LHCN-M2 (cell line): ENCODE data around the gene MED12L. TPM values are rescaled to one million over a fixed set of nuclear protein-coding genes. Genes with fewer than 3 reads are reported as not detected.

Experiments
- DNase-seq: peaks from one replicate; pipeline ENCODE4 v3.0.0-alpha.2; 2012; ENCODE audit warnings: low read depth
- total RNA-seq: library from RNA; depleted of rRNA; stranded (reverse); fragments of >200 nt; gene quantifications from 2 replicates; pipeline ENCODE4 v1.2.3, GENCODE V29; 2014

MED12L gene
- total RNA-seq, 1 experiment from 2014 or later = not detected

DNA sequence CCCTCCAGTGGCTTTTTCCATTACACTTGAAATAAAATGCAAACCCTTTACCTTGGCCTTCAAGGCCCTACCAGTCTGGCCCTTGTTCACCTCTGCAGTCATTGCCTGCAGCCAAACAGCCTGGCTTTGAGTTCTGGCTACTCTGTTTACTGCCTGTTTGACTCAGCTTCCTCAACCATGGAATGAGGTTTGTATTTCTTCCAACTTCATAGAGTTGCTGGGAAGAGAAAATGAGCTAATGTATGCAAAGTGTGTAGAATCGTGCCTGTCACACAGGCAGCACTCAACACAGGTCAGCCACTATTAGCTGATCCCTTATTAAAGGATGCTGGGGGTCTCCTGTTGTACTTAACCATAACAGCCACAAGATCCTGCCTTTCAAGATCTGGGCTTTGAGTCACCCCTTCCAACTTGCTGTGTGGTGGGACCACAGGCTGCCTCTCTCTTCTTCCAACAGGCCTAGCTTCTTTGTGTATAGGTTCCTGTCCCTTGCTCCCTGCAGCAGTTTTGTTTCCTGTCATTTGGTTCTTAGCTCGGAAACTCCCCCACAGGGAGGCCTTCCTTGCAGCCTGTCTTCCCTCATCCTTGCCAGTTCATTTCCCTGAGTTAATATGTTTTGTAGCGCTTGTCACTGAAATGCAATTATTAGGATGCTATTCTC, 6.4 kb downstream of the MED12L start:
- no peak for DNase-seq

DNA sequence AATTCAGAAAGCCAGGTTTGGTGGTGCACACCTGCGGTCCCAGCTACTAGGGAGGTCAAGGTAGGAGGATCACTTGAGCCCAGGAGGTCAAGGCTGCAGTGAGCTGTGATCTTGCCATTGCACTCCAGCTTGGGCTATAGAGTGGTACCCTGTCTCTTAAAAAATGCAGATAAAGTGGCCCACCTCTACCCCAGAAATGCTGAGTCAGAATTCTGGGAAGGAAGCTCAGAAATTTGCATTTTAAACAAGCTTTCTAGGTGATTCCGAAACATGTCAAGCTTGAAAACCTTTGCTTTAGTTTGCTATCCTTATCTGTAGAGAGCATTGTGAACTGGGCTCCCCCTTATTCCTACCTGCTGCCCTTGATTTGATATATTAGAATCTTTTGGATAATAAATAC, 7.7 kb downstream of the MED12L start:
- DNase-seq = no peak

DNA sequence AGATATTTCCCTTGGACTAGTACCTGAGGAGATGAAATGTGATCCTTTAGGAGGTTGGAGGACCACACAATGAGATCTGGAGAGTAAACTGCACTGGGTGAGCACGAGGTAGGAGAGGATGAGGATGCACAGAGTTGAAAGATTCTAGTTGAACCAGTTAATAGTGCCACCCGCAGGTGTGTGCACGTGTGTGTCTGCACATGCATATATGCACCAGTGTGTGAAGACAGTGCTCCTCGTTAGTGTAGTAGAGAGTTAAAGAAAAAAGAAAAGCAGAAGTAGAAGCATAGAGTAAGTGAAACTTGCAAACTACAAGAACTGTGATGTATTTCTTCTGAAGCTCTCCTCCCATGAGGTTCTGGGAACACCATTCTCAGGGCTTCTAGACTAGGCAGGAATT, 8.4 kb downstream of the MED12L start:
- DNase-seq = no peak

DNA sequence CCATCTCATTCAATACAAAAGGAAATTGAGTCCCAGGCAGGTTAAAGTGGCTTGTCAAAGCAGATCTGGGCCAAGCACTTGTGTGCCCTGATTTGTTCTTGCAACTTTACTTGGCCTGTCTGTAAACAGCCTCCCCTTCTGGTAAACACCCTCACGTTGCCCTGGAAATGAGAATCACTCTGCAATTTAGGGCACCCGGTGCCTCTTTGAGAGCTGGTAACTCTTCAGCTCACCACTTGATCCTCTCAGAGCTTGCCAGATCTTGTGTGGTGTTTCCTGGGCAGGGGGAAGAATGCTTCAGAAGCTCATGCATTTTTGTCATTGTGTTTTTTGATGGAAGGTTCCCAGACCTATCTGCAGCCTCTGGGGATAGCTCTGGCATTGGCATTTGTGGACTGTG, 11.3 kb downstream of the MED12L start:
- DNase-seq = no peak

DNA sequence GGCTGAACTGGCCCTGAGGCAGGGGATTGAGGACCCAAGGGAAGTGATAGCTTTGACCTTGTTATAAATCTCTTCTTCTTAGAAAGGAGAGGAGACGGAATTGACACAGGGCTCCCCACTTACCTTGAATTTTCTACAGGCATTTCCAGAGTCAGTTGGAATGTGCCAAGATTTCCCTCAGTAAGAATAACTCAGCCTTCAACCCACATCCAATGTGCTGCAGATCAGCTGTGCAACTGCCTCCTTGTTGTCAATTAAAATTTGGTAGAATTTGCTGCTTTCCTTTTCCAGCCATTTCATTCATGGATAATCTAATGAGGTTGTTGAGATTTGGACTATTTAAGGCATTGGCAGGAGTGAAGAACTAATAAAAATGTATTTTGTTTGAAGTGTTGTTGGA, 14.6 kb downstream of the MED12L start:
- no peak for DNase-seq

DNA sequence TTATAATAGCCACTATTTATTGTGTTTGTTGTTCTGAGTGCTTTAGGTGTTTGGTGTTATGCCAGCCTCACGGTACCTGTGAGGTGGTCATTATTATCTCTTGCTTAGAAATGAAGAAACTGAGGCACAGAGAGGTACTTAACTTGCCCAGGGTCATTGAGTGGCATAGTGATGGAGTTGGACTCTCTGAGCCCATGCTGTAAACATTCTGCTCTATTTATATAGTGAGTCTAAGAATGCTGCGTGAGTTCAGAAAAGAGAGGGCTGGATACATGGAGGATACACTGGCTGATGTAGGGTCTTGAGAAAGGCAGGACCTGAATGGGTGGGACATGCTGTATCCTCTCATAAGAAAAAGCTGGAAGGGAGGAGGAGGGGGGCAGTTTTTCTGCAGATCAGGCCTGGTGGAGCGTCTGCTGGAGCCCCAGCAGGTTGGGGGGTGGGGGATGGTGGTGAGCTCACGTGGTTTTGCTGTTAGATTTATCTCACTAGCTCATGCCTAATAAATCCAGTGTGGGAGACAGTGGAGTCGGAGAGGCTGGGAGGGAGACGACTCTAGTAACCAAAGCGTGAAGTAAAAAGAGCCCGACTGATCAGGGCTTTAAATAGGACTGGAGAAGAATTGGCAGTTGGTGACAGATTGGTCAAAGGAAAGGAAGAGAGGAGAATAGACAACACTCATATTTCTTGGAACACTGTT, 16.0 kb downstream of the MED12L start:
- no peak for DNase-seq

DNA sequence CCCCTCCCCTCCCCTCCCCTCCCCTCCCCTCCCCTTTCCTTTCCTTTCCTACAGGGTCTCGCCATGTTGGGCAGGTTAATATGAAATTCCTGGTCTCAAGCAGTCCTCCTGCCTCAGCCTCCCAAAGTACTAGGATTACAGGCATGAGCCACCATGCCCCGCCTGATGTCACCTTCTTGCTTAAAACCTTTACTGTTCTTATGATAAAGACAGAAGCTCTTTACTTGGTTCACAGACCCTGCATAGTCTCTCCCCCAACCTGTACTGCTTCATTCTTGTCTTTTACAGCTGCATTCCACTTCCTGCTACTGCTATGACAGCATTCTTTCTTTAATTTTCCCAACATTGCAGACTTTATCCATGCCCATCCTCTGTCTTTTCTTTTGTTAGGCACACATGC, 20.8 kb downstream of the MED12L start:
- no peak for DNase-seq

DNA sequence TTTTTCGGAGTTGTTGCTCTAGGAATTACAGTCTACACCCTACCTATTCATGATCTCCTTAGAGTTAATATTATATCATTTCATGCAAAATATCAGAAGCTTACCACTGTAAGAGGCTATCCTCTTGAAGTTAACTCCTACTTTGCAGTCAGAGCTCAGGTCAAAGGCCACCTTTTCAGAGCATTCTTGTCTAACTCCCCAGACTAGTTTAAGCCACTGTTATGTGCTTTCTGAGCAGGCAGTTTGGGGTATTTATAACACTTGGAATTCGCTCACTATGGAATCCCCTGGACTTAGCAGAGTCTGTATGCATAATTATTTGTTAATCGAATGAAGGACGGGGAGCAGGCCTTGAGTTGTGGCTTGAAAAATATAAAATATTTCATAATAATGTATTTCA, 21.7 kb downstream of the MED12L start:
- DNase-seq = no peak

DNA sequence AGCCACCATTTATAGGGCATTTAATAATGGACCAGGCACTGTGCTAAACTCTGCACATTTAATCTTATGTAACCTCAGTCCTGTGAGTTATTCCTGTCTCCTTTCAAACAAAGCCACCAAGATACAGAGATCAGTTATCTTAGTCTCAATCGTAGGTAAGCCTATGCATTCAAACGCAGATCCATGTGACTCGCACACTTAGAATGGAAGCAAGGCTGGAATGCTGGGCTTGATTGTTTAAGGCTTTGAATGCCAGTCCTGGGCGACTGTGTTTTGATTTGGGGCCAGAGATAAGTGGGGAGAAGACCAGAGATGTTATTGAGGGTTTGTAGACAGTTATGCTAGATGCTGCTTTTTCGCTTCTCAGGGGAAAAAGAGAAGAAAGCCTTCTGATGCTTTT, 22.2 kb downstream of the MED12L start:
- no peak for DNase-seq

DNA sequence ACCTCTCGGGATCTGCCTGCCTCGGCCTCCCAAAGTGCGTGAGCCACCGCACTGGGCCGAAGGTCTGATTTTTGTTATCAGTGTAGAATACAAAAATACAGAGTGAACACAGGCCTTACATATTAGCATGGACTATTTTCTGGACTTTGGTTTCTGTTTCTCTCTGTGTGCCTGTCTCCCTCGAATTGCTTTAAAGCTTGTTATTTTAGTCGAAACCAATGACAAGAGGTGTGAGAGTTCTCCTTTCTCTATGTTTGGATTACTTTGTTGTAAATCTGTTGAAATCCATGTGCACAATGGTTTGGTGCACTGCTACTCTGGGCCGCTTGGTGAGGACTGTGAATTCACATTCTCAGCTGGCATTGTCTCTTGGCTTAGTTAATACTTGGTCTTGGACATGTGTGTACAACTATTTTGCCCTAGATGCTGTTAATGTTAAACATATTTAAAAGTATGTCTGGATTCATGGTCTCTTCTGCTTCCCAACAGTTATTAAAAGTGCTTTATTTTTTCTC, 23.9 kb downstream of the MED12L start:
- no peak for DNase-seq

DNA sequence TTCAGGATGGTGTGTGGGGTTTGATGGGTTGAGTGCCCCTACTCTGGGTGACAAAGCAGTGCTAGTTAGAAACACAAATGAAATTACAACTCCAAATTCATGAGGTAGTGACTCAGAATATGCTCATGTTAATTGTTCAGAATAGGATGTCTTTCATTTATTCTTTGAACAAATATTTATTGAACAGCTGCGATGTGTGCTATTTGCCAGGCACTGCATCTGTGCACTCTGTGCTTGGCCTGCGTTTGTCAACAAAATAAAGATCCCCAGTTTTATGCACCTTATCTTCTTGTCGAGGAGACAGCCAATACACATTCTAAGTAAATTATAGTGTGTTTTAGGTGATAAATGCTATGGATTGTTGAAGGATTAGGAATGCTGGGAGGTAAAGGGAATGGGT, 27.3 kb downstream of the MED12L start:
- DNase-seq = no peak

DNA sequence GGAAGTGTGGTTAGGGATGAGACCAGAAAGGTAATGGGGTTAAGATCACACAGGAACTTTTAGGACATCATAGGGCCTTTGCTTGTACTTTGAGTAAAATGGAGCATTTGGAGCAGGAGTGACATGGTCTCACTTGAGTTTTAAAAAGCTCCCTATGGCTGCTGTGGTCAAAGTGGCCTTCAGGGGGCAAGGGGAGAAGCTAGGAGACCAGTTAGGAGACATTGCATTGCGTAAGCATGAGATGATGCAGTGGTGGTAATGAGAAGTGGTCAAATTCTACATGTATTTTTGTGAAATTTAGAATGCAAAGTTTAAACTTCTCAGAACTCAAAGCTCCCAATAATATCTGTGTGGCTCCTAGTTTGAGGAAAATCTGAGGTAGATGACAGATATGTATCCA, 27.9 kb downstream of the MED12L start:
- no peak for DNase-seq

DNA sequence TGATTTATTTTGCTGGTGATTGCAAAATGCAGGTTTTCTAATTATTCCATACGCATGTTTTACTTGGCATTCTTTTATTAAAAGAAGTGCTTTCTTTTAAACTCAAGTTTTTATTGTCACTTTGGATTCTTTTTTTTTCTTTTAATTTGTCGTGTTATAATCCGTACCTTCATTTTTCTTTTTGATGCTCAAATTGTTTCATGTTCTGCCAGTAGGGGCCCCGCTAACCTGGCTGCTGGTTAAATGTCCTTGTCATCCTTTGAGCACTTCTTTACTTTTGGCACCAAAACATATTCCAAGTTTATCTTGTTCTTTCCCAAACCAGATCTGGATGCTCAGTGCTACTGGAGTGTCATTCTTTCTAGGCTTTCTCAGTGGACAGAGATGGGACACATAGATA, 31.6 kb downstream of the MED12L start:
- no peak for DNase-seq

DNA sequence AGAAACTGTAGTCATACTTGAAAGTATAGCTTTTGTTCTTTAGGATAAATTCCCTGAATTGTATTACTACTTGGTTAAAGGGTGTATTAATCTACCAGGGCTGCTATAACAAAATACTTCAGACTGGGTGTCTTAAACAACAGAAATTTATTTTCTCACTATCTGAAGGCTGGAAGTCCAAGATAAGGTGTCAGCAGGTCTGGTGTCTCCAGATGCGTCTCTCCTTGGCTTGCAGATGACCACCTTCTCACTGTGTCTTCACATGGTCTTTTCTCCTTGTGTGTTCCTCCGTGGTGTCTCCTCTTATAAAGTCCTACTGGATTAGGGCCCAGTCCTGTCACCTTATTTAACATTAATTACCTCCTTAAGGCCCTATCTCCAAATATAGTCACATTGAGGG, 33.7 kb downstream of the MED12L start:
- DNase-seq = no peak

DNA sequence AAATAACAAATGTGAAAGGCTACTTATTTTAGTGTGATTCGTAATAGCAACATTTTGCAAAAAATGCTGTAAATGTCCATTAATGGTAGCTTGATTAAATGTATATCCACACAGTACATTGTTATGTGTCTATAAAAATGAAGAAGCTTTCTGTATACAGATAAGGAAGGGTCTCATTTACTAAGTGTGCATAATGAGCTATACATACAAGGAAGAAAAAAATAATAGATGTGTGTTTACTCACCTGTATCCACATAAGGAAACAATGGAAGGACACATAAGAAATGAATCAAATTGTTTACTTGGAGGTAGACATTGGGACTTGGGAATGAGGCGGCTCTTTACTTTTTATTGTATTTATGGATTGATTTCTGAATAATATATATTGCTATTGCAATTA, 34.9 kb downstream of the MED12L start:
- DNase-seq = no peak

DNA sequence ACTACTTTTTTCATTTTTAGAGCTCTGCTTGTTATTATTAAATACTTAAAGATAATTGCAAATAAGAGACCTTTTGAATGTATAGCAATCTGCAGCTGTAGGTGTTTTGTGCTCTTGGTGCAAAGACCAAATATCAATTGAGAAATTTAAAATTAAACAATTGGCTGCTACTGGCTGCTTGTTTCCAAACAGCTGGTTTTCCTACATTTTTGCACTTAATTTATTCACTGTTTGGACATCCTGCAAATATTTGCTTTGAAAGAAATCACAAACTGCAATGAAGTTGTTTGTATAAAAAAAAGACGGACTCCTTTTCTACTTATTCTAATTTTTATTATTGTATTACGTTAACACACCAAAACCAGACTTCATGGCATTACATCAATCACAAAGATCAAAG, 35.6 kb downstream of the MED12L start:
- no peak for DNase-seq

DNA sequence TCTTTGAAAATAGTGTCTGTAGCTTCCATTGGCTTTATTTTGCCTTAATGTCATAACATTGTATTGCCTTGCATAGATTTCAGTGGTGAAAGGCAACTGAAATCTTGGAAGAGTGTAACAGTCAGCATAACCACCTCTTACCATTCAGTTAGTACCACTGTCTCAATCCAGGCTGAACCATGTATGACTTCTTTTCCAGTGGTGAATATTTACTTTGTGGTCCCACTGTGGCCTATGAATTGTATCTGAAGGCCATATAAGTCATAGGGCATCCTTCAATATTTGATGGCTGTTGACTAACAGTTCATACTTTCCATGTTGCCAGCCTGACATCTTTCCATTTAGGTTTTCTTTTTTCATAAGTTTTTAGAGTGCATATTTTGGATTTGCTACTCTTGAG, 38.4 kb downstream of the MED12L start:
- no peak for DNase-seq

DNA sequence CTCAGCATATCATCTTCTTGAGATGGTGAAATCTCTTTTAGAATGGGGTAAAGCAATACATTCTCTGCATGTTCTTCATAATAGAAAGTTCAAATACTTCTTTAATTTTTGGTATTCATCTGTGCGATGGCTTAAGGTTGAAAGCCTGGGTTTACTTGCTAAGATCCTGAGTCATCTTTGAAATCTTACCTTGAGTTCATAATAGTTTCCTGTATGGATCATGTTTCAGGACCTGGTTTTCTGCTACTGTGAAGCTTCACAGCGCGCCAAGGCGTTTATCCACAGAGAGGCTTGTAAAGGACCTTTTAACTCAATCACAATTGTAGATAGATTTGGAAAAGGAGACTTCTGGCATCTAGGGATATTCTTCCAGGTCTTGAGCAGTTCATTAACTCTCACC, 39.0 kb downstream of the MED12L start:
- no peak for DNase-seq

DNA sequence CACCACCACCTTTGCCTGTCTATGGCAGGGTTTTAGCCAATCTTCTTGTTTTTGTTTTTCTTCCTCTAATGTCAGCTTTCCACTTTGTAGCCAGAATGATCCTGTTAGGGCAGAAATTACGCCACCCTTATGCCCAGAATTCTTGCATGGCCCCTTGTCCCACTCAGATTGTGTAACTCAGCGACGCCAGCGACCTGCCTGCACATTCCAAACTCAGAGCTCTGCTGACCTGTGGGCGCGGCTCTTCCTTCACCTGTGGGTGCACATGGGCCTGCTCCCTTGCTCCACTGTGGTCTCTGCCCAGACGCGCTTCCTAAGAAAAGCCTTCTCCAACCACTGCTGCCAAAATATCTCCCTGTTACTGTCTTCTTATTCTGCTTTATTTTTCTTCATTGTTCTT, 45.0 kb downstream of the MED12L start:
- DNase-seq = no peak

DNA sequence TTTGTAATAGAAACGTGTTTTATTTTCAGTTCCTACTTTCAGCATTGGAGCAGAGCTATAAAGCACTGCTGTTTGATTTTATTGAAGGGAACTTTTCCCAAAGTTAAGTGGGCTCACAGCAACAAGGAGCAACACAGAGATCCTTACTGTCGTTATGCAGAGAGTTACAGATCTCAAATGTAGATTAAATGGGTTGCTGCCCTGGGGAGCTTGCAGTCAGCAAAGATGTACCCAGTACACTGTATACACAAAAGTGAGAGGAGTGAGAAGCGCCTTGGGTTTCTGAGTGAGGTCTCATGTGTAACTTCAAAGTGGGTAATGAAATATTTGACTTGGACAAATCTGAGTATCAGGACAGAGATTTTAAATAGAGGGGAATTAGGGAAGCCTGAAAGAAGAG, 47.7 kb downstream of the MED12L start:
- no peak for DNase-seq

DNA sequence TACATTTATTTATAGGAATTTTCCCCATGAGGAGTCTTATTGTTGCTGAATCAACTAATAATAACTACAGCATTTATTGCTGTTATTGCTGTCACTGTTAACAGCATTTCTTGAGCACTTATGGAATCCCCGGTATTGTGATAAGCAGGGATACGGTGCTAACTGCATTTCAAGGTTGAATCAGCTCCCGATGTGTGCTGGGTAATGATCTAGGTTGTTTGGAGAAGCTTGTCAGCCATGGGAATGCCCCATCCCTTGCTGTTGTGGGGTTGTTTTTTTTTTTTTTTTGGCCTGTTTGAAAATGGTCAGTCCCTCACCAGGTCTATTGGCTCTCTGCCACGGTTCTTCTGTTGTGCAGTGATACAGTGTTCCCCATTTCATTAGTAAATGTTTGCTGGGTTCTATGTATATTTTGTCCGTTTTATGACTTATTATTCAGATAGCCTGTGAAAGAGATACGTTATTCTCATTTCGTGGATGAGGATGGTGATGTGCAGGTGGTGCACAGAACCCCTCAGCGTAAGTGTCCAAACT, 48.5 kb downstream of the MED12L start:
- DNase-seq = no peak

DNA sequence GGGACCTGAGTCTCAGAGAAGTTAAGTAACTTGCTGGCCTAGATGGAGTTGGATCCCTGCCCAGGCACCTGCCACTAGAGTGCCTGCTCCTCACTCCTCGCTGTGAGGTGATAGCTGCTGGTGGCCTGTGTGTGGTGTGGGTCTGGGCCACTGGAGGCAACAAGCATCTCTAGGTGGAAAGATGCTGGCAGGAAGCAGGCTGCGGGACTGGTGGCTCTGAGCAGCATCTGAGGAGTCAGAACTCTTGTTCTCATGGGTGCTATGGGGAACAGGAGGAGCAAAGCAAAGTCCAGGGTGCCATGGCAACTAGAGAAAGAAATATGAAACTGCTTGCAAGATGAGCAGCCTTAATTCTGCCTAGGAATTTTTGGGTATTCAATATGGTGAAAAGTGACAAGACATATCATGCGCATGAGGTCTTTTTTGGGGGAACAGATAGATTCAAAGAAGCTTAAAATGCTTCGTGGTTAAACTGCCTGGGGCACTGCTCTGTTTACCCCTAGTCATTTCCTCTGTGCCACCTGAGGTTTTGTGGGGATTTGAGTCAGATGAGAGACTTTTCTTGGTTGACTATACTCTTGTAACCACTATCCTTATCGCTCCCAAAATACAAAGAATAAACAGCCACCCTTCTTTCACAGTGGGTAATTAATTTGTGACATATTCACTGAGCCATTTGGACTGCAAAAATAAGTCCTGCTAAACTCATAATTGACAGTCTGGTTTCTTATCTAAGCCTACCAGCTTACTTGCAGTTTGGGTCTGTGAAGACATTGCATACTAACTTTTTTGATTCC, 50.3 kb downstream of the MED12L start:
- no peak for DNase-seq
